Right atrium auricular region (tissue), 2 donors: ENCODE measurements around the gene LRFN2. TPM values are rescaled to one million over a fixed set of nuclear protein-coding genes. Genes with fewer than 3 reads are reported as not detected.

Experiments
- DNase-seq: peaks from one replicate; pipeline ENCODE4 v3.0.0-alpha.2; 2019; ENCODE audit warnings: low spot score
- H3K27ac ChIP-seq, 2 donors: fragments of 200-600 bp; sonication (generic); 1 replicate in 1 of 2; 2 replicates in 1 of 2; pipeline ENCODE4 v1.5.1; 2016 to 2019
- H3K27me3 ChIP-seq, 2 donors: fragments of 200-600 bp; sonication (generic); one replicate each; pipeline versions ENCODE4 v1.5.1 to v1.6.0; 2017 to 2019
- H3K36me3 ChIP-seq: fragments of 200-600 bp; sonication (generic); one replicate; pipeline ENCODE4 v1.5.1; 2016
- H3K4me1 ChIP-seq, 2 donors: fragments of 200-600 bp; sonication (generic); one replicate each; pipeline versions ENCODE4 v1.5.1 to v1.6.0; 2017 to 2019
- H3K4me3 ChIP-seq, 2 donors: fragments of 200-600 bp; sonication (generic); 1 replicate in 1 of 2; 2 replicates in 1 of 2; pipeline ENCODE4 v1.5.1; 2017 to 2019; ENCODE audit warnings: mild to moderate bottlenecking in 1 of 2, moderate library complexity in 1 of 2
- H3K9me3 ChIP-seq, 2 donors: fragments of 200-600 bp; sonication (generic); one replicate each; pipeline ENCODE4 v1.5.1; 2019
- CTCF ChIP-seq, 2 donors: fragments of 200-600 bp; sonication (generic); IDR thresholded peaks; one replicate each; pipeline ENCODE4 v1.5.1; 2019; ENCODE audit warnings: antibody characterized with exemption in 2 of 2
- total RNA-seq, 2 donors: library from RNA; depleted of rRNA; stranded (reverse); fragments of >200 nt; gene quantifications; one replicate each; pipeline ENCODE4 v1.1.0, GENCODE V29; 2016

LRFN2 gene
- total RNA-seq, 2 donors from 2014 or later: not detected

GRCh38 chr6:40456390-40457013 is 130.7 kb downstream of the LRFN2 start:
- Histone ChIP-seq H3K27me3 (no peaks in the 10 kb centered on the region), H3K9me3 (no peaks in the 10 kb centered on the region), H3K4me1 (no peaks in the 10 kb centered on the region), H3K4me3 (no peak overlapping the region), H3K27ac (no peak overlapping the region), H3K36me3 (no peaks in the 10 kb centered on the region)
- no peak for TF ChIP-seq CTCF (IDR thresholded peaks at IDR 0.05)
- no peak for DNase-seq

GRCh38 chr6:40455686-40456389 is 131.3 kb downstream of the LRFN2 start:
- Histone ChIP-seq H3K9me3 (no peaks in the 10 kb centered on the region), H3K4me1 (no peaks in the 10 kb centered on the region), H3K36me3 (no peaks in the 10 kb centered on the region), H3K27me3 (no peaks in the 10 kb centered on the region), H3K4me3 (no peak overlapping the region), H3K27ac (no peak overlapping the region)
- DNase-seq: no peak
- TF ChIP-seq CTCF (IDR thresholded peaks at IDR 0.05): no peak

- no peaks in the 10 kb centered on the region for H3K4me1 ChIP-seq
- H3K36me3 ChIP-seq: no peaks in the 10 kb centered on the region
- H3K27me3 ChIP-seq: no peaks in the 10 kb centered on the region
- no peak for TF ChIP-seq CTCF (IDR thresholded peaks at IDR 0.05)
- no peak overlapping the region for H3K4me3 ChIP-seq
- H3K27ac ChIP-seq: no peak overlapping the region
- no peak for DNase-seq
- no peaks in the 10 kb centered on the region for H3K9me3 ChIP-seq
Observed at GRCh38 chr6:40450483-40450882, 136.7 kb downstream of the LRFN2 start.

GRCh38 chr6:40444811-40445210 is 142.4 kb downstream of the LRFN2 start:
- H3K36me3 ChIP-seq: no peaks in the 10 kb centered on the region
- DNase-seq: no peak
- no peak for TF ChIP-seq CTCF (IDR thresholded peaks at IDR 0.05)
- H3K9me3 ChIP-seq: no peaks in the 10 kb centered on the region
- H3K27ac ChIP-seq: no peak overlapping the region
- H3K4me1 ChIP-seq: no peaks in the 10 kb centered on the region
- H3K27me3 ChIP-seq: no peaks in the 10 kb centered on the region
- no peak overlapping the region for H3K4me3 ChIP-seq

GRCh38 chr6:40444312-40444711 is 142.9 kb downstream of the LRFN2 start:
- H3K4me3 ChIP-seq: no peak overlapping the region
- H3K36me3 ChIP-seq: no peaks in the 10 kb centered on the region
- H3K27me3 ChIP-seq: no peaks in the 10 kb centered on the region
- H3K4me1 ChIP-seq: no peaks in the 10 kb centered on the region
- no peak for DNase-seq
- no peak overlapping the region for H3K27ac ChIP-seq
- H3K9me3 ChIP-seq: no peaks in the 10 kb centered on the region
- TF ChIP-seq CTCF (IDR thresholded peaks at IDR 0.05): no peak
